ENCODE data around the gene ZBTB7C.
"Not testable (repeated sequence)": the region's sequence is repeated elsewhere in the genome, so short reads cannot be mapped to it uniquely, and the experiment has no call there.

The ZBTB7C gene

DNA sequence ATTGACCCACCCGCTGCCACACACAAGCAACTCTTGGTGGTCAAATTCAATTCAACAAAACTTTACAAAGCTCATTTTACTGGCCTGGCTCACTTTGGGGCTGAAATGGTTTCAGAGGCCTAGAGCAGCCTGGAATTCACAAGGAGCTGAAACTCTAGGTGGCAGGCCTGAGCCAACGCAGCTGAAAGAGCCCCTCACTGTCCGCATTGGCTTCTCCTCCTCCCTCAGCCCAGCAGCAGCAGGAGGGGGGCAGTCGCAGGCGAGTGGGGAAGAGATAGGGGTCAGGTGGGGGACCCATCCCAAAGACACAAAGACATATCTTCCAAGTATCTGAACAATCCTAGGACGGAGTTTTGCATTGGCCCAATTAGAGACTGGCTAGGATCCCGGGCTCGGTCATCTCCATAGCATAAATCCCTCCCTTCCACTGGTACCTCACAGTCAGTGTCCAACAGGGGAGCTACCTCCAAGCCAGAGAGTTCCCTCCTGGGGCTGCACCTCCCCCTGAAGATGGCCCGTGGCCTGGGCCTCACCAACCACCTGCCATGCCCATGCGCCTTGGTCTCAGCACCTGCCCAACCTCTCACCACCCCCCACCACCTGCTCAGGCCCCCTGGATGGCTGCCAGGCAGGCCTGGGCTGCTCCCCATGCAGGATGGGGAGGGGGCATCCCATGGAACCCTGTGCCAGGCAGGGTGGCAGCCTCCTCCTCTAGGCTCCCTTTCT is 113.4 kb downstream of the ZBTB7C start:
- DNase-seq (ENCODE audit: low read depth), result peak; percentile 8

GRCh38 chr18:48294899-48295585 is 114.1 kb downstream of the ZBTB7C start:
- DNase-seq (ENCODE audit: low read depth), result no peak

GRCh38 chr18:48293954-48294898 is 115.0 kb downstream of the ZBTB7C start:
- DNase-seq (ENCODE audit: low read depth), result no peak

GRCh38 chr18:48292782-48293424 is 116.3 kb downstream of the ZBTB7C start:
- DNase-seq (ENCODE audit: low read depth), result no peak

DNA sequence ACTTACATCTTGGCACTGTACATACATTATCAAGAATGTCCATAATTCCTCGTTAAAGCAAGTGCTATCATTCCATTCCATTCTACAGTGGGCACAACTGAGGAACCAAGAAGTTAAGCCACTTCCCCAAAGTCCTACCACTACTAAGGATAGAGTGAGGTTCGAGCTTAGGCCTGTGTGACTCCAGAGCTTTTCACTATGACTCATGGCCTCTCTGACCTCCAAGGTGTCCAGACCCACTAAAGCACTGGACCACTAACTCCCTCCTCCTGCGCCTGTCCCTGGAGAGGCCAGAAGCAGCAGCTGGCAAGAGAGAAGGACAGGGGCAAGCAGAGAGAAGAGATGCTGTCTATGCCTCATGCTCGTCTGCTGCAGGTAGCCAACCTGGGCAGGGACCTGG is 117.0 kb downstream of the ZBTB7C start:
- no peak for DNase-seq (ENCODE audit: low read depth)

DNA sequence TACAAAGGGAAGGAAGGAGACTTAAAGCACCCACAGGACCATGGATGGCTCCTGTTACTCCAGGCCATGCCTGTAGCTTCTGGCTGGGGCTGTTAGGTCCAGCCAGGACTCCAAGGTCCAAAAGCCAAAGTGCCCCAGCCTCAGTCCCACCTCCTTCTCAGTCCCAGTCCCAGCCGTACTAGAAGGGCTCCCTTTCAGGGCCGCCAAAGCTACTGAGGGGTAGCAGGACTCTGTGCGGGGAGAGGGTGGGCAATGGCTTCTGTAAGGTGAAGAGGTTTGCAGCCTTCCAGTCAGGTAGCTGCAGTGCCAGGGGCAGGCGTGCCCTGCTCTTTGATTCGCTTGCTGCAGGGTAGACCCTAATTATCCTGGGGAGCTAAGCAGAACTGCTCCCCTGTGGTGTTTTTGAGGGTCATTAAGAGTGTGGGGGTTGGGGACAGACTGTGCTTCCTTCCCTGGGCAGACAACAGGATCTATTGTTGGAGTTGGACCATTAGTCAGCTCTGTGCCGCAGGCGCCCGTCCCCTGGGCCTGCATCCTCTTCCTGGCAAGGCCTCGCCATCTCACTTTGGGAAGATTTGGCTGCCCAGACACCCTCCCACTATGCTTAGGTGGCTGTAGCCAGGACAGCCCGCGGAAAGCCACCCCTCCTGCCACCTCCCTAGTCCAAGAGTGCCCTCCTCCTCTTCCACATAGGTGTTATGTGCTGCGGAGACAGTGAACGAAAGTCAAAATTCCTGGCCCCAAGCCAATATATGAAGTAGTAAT is 118.8 kb downstream of the ZBTB7C start:
- DNase-seq (ENCODE audit: low read depth), result no peak

- DNase-seq (ENCODE audit: low read depth), result no peak
Measured at GRCh38 chr18:48284743-48285142, 124.4 kb downstream of the ZBTB7C start.

DNA sequence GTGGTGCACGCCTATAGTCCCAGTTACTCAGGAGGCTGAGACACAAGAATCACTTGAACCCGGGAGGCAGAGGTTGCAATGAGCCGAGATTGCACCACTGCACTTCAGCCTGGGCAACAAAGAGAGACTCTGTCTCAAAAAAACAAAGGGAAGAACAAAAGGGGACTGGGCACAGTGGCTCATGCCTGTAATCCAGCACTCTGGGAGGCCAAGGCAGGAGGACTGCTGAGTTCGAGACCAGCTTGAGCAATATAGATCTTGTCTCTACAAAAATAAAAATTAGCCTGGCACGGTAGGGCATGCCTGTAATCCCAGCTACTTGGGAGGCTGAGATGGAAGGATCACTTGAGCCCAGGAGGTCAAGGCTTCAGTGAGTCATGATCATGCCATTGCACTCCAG is 125.2 kb downstream of the ZBTB7C start:
- DNase-seq (ENCODE audit: low read depth), result not testable (repeated sequence)

GRCh38 chr18:48281460-48281859 is 127.7 kb downstream of the ZBTB7C start:
- DNase-seq (ENCODE audit: low read depth), result not testable (repeated sequence)

DNA sequence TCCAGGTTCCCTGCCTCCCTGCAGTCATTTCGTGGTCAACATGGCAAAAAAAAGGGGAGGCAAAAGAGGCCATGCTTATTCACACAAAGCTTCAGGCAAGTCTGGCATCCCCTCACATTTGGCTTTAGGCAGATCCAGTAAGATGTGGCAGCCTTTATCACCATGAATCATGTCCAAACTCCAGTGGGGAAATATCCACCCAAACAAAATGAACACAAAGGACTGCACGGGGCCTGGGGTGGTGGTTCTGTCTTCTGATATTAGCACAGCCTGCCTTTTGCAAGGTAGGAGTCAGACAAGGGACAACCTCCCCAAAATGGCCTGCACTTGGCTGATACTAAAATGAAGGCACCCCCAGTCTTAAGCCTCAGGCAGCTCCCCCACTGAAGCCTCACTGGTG is 129.9 kb downstream of the ZBTB7C start:
- DNase-seq (ENCODE audit: low read depth), result no peak

DNA sequence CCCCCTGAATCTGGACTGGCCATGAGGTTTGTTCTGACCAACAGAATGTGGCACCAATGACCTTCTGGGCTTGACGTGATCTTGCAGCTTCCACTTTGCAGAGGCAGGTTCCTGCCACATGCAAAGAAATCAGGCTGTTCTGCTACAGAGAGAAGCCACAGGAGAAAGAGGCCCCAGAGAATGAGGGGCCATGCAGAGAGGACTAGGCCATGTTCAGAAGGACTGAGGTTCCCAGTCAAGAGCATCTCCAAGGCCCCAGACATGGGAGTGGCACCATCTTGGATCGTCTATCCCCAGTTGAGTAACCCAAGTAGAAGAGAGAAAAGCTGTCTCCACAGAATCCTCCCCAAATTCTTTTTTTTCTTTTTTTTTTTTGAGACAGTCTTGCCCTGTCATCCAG is 131.1 kb downstream of the ZBTB7C start:
- no peak for DNase-seq (ENCODE audit: low read depth)

DNA sequence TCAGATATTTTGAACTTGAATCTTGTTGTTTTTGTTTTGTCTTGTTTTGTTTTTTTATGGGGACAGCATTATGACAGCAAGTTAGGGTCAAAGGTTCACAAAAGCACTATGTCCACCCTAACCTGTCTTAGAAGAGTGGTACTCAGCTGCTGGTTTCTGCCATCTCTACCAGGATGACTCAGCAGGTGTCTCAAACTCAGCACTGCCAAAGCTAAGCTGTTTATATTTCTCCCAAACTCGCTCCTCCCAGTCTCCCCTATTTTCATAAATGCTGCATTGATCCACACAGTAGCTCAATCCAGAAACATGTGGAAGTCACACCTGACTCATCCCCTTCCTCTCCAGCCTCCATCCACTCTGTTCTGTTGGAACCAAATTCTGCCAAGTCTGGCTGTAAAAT is 134.9 kb downstream of the ZBTB7C start:
- no peak for DNase-seq (ENCODE audit: low read depth)

GRCh38 chr18:48270929-48271328 is 138.3 kb downstream of the ZBTB7C start:
- DNase-seq (ENCODE audit: low read depth), result no peak

- DNase-seq (ENCODE audit: low read depth), result no peak
Measured at GRCh38 chr18:48265328-48265727, 143.9 kb downstream of the ZBTB7C start.

- DNase-seq (ENCODE audit: low read depth), result peak; percentile 36
Measured at GRCh38 chr18:48263914-48264902, 145.0 kb downstream of the ZBTB7C start.

DNA sequence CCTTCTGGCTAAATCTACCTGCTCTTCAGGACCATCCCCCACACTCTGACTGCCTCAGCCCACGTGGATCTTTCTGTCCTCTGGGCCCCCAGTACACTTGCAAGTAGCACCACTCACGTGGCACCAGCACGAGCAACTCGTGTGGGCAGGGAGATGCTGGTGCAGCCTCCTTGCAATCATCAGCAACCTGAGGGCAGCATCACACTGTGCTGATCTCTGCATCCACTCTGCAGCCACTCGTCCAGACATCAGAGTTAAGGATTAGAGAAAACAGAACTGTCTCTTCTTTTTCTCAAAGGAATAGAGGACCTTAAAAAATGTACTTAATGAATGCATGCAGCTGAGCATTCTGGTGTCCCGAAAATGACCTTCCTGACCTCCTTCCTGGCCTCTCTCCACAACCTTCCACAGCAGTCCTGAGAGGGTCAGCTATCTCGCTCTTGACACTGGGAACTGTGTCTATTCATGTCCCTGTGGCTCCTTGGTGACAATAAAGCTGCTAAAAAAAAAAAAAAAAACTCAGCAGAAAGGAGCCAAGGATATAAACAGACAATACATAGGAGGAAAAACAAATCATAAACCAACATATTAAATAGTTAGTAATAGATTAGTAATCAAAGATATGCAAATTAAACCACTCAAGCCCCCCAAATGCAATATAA is 145.9 kb downstream of the ZBTB7C start:
- DNase-seq (ENCODE audit: low read depth), result no peak

GRCh38 chr18:48260237-48260636 is 148.9 kb downstream of the ZBTB7C start:
- no peak for DNase-seq (ENCODE audit: low read depth)

DNA sequence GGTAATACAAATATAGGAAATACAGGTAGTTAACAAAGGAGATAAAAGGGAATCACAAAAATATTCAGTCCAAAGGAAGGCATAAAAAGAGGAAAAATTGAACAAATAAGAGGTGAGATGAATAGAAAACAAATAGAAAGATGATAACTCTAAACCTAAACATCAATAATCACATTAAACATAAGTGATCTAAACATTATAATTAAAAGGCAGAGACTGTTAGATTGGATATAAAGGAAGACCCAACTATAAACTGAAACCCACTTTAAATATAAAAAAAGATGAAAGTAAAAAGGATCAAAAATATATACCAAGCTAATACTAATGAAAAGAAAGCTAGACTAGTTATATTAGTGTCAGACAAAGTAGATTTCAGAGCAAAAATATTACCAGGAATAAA is 152.3 kb downstream of the ZBTB7C start:
- DNase-seq (ENCODE audit: low read depth), result no peak

GRCh38 chr18:48254077-48254602 is 155.0 kb downstream of the ZBTB7C start:
- no peak for DNase-seq (ENCODE audit: low read depth)

Measured in amniotic epithelial cell (primary cell).